Measurements from ENCODE around the gene SELENON. TPM values are rescaled to one million over a fixed set of nuclear protein-coding genes. Genes with fewer than 3 reads are reported as not detected.
A peak's percentile ranks its signal among the peaks of the same experiment; 100 is the strongest.

Gene SELENON
- total and polyA plus RNA-seq, 2 experiments from 2014 or later = 111 to 123 TPM

GRCh38 chr1:25806418-25806817, 6.4 kb downstream of the SELENON start:
- H3K27ac ChIP-seq = no peak overlapping the region
- no peaks in the 10 kb centered on the region for H3K27me3 ChIP-seq
- H3K9me3 ChIP-seq (ENCODE audit: low read depth) = no peaks in the 10 kb centered on the region
- TF ChIP-seq CTCF (IDR thresholded peaks at IDR 0.05; ENCODE audit: low read depth, low read length) = no peak
- DNase-seq (ENCODE audit: low read depth in 1 of 2, low spot score in 1 of 2) = peak in 1 of 2 donors; percentile 68
- peaks cover 8% of the 10 kb centered on the region for H3K4me1 ChIP-seq (ENCODE audit: low read depth)
- H3K36me3 ChIP-seq = peaks cover 8% of the 10 kb centered on the region
- no peak overlapping the region for H3K4me3 ChIP-seq

GRCh38 chr1:25807480-25808390, 7.7 kb downstream of the SELENON start:
- Histone ChIP-seq H3K9me3 (ENCODE audit: low read depth) (no peaks in the 10 kb centered on the region), H3K4me1 (ENCODE audit: low read depth) (peaks cover 6% of the 10 kb centered on the region), H3K27ac (no peak overlapping the region), H3K27me3 (no peaks in the 10 kb centered on the region), H3K36me3 (peaks cover 14% of the 10 kb centered on the region), H3K4me3 (no peak overlapping the region)
- no peak for DNase-seq (ENCODE audit: low read depth in 1 of 2, low spot score in 1 of 2)
- no peak for TF ChIP-seq CTCF (IDR thresholded peaks at IDR 0.05; ENCODE audit: low read depth, low read length)

- H3K27me3 ChIP-seq = no peaks in the 10 kb centered on the region
- H3K36me3 ChIP-seq = peaks cover 14% of the 10 kb centered on the region
- no peak overlapping the region for H3K4me3 ChIP-seq
- H3K9me3 ChIP-seq (ENCODE audit: low read depth) = no peaks in the 10 kb centered on the region
- no peak for DNase-seq (ENCODE audit: low read depth in 1 of 2, low spot score in 1 of 2)
- TF ChIP-seq CTCF (IDR thresholded peaks at IDR 0.05; ENCODE audit: low read depth, low read length) = no peak
- no peak overlapping the region for H3K27ac ChIP-seq
- no peaks in the 10 kb centered on the region for H3K4me1 ChIP-seq (ENCODE audit: low read depth)
Observed at GRCh38 chr1:25808481-25809244, 8.7 kb downstream of the SELENON start.

- peaks cover 20% of the 10 kb centered on the region for H3K36me3 ChIP-seq
- TF ChIP-seq CTCF (IDR thresholded peaks at IDR 0.05; ENCODE audit: low read depth, low read length) = no peak
- H3K4me3 ChIP-seq = no peak overlapping the region
- H3K27me3 ChIP-seq = no peaks in the 10 kb centered on the region
- no peaks in the 10 kb centered on the region for H3K4me1 ChIP-seq (ENCODE audit: low read depth)
- H3K27ac ChIP-seq = peak overlapping the region; percentile 23
- H3K9me3 ChIP-seq (ENCODE audit: low read depth) = no peaks in the 10 kb centered on the region
- no peak for DNase-seq (ENCODE audit: low read depth in 1 of 2, low spot score in 1 of 2)
Observed at GRCh38 chr1:25809283-25809926, 9.4 kb downstream of the SELENON start.

GRCh38 chr1:25809929-25810328, 9.9 kb downstream of the SELENON start:
- Histone ChIP-seq H3K27ac (peak overlapping the region; percentile 23), H3K4me3 (no peak overlapping the region), H3K36me3 (peaks cover 20% of the 10 kb centered on the region), H3K9me3 (ENCODE audit: low read depth) (no peaks in the 10 kb centered on the region), H3K4me1 (ENCODE audit: low read depth) (no peaks in the 10 kb centered on the region), H3K27me3 (no peaks in the 10 kb centered on the region)
- DNase-seq (ENCODE audit: low read depth in 1 of 2, low spot score in 1 of 2) = no peak
- TF ChIP-seq CTCF (IDR thresholded peaks at IDR 0.05; ENCODE audit: low read depth, low read length) = no peak

Measured in cardiac muscle cell (in vitro differentiated cells and primary cell).